Endothelial cell of umbilical vein (primary cell): ENCODE results near the gene THSD7A. TPM values are rescaled to one million over a fixed set of nuclear protein-coding genes. Genes with fewer than 3 reads are reported as not detected.

Source experiments
- BruUV-seq: library from RNA; stranded (reverse); fragments of 400-500 nt; replicated peaks from 2 replicates; lab custom pipeline; 2021; lab: Mats Ljungman, UMichigan
- CTCF ChIA-PET: fragments of 300-600, 350-600 bp; sonication (Branson Sonifier 250); formaldehyde crosslinking; loops from one replicate; lab custom pipeline; 2021; ENCODE audit warnings: antibody characterized with exemption, inconsistent platforms; lab: Charles Lee
- POLR2A ChIA-PET: fragments of 300-600, 350-600 bp; sonication (Branson Sonifier 250); formaldehyde crosslinking; loops from one replicate; lab custom pipeline; 2021; ENCODE audit warnings: antibody characterized with exemption, inconsistent platforms; lab: Charles Lee
- DNase-seq: peaks from one replicate; pipeline ENCODE4 v3.0.0-alpha.2; 2011; ENCODE audit warnings: low read depth, low spot score
- FAIRE-seq: peaks from 2 replicates; lab custom pipeline; 2011; peaks lifted over from hg19 to GRCh38; lab: Jason Lieb, UNC
- H2AFZ ChIP-seq: 2 replicates; pipeline ENCODE4 v1.6.0; 2012; ENCODE audit warnings: low read depth, low read length, control low read depth, inconsistent platforms
- H3K27ac ChIP-seq: 2 replicates; pipeline ENCODE4 v1.5.1; 2011; ENCODE audit warnings: low read depth, mild to moderate bottlenecking, control low read depth, low read length, moderate library complexity; ENCODE audit not compliant: insufficient read depth
- H3K27me3 ChIP-seq, 2 experiments: 2 replicates each; pipeline versions ENCODE4 v1.6.0 to v1.6.1; 2011; ENCODE audit warnings: low read length in 2 of 2, mixed read lengths in 1 of 2; ENCODE audit not compliant: control insufficient read depth in 2 of 2, insufficient read depth in 2 of 2
- H3K36me3 ChIP-seq, 2 experiments: 2 replicates in 1 of 2; 3 replicates in 1 of 2; pipeline ENCODE4 v1.5.1; 2011; ENCODE audit warnings: low read length in 2 of 2, mild to moderate bottlenecking in 1 of 2, moderate library complexity in 1 of 2; ENCODE audit not compliant: control insufficient read depth in 2 of 2, insufficient read depth in 2 of 2; ENCODE audit errors: extremely low read depth in 1 of 2
- H3K4me1 ChIP-seq: 3 replicates; pipeline ENCODE4 v1.5.1; 2011; ENCODE audit warnings: mild to moderate bottlenecking, low read length; ENCODE audit not compliant: control insufficient read depth, insufficient read depth; ENCODE audit errors: extremely low read depth
- H3K4me2 ChIP-seq: 2 replicates; pipeline ENCODE4 v1.6.1; 2011; ENCODE audit warnings: low read length, control low read depth, mixed read lengths; ENCODE audit not compliant: insufficient read depth
- H3K4me3 ChIP-seq, 3 experiments: fragments of 200-600 bp in 1 of 3; sonication (generic), shearing (Covaris generic) in 1 of 3; replicated peaks in 1 of 3; 2 replicates each; pipeline ENCODE4 v1.5.1; 2011 to 2016; ENCODE audit warnings: control low read depth in 3 of 3, low read length in 3 of 3, mild to moderate bottlenecking in 2 of 3, inconsistent platforms in 1 of 3, low read depth in 1 of 3, moderate library complexity in 1 of 3; ENCODE audit not compliant: insufficient read depth in 1 of 3
- H3K79me2 ChIP-seq: 2 replicates; pipeline ENCODE4 v1.6.0; 2012; ENCODE audit warnings: low read length, inconsistent platforms; ENCODE audit not compliant: control insufficient read depth, insufficient read depth
- H3K9ac ChIP-seq: replicated peaks from 2 replicates; pipeline ENCODE3; 2011; ENCODE audit warnings: low read length, control low read depth; ENCODE audit not compliant: insufficient read depth; ENCODE audit errors: extremely low read depth
- H3K9me1 ChIP-seq: replicated peaks from 3 replicates; pipeline ENCODE4 v1.6.0; 2011; ENCODE audit warnings: mild to moderate bottlenecking, low read length; ENCODE audit not compliant: control insufficient read depth, insufficient read depth; ENCODE audit errors: extremely low read depth
- H3K9me3 ChIP-seq: replicated peaks from 2 replicates; pipeline ENCODE4 v1.5.1; 2012; ENCODE audit warnings: low read length, inconsistent platforms; ENCODE audit not compliant: control insufficient read depth, insufficient read depth
- H4K20me1 ChIP-seq: replicated peaks from 2 replicates; pipeline ENCODE3; 2011; ENCODE audit warnings: mild to moderate bottlenecking, low read length; ENCODE audit not compliant: control insufficient read depth, insufficient read depth; ENCODE audit errors: extremely low read depth
- CTCF ChIP-seq, 2 donors: IDR thresholded peaks; 1 replicate in 1 of 2; 2 replicates in 1 of 2; pipeline ENCODE4 v1.5.1; 2011; ENCODE audit warnings: low read length in 2 of 2, mild to moderate bottlenecking in 2 of 2, moderate library complexity in 2 of 2, control low read depth in 1 of 2, inconsistent platforms in 1 of 2, low read depth in 1 of 2; ENCODE audit not compliant: insufficient read depth in 1 of 2; ENCODE audit errors: extremely low read depth in 1 of 2
- EZH2 ChIP-seq: IDR thresholded peaks from 2 replicates; pipeline ENCODE4 v1.6.1; 2012; ENCODE audit warnings: borderline replicate concordance, low read depth, mild to moderate bottlenecking, moderate library complexity, low read length, inconsistent platforms; ENCODE audit not compliant: severe bottlenecking
- FOS ChIP-seq: IDR thresholded peaks from 2 replicates; pipeline ENCODE4 v1.6.1; 2011; ENCODE audit warnings: mild to moderate bottlenecking, low read length, moderate library complexity, borderline replicate concordance; ENCODE audit not compliant: insufficient read depth
- GATA2 ChIP-seq: IDR thresholded peaks from 2 replicates; pipeline ENCODE4 v1.7.0; 2011; ENCODE audit warnings: low read depth, mild to moderate bottlenecking, moderate library complexity, mixed read lengths, low read length; ENCODE audit not compliant: insufficient read length, insufficient read depth
- JUN ChIP-seq: IDR thresholded peaks from 2 replicates; pipeline ENCODE4 v1.6.1; 2011; ENCODE audit warnings: borderline replicate concordance, low read depth; ENCODE audit not compliant: insufficient read length, insufficient read depth
- MAX ChIP-seq: IDR thresholded peaks from 2 replicates; pipeline ENCODE4 v1.6.1; 2011; ENCODE audit not compliant: insufficient read depth, insufficient read length
- MYC ChIP-seq: IDR thresholded peaks from one replicate; pipeline ENCODE4 v1.6.1; 2011; ENCODE audit warnings: mild to moderate bottlenecking, low read depth, low read length
- POLR2A ChIP-seq: IDR thresholded peaks from 2 replicates; pipeline ENCODE4 v1.6.1; 2012; ENCODE audit warnings: low read depth, mild to moderate bottlenecking, control low read depth, low read length
- dilution Hi-C: fragments of 300-500 bp; cut with MboI; formaldehyde crosslinking; loops from one replicate; pipeline ENCODE4 v1.15.0; 2019; ENCODE audit warnings: low sequenced_read_pairs; ENCODE audit not compliant: extremely low pct_ligation_motif_present
- intact Hi-C: fragments of 100-400 bp; cut with micrococcal nuclease; formaldehyde crosslinking; loops from one replicate; pipeline ENCODE4 v1.10.0; 2022
- polyA plus RNA-seq, 4 experiments: library from polyadenylated mRNA; depleted of rRNA in 3 of 4; stranded (reverse) in 3 of 4; unstranded in 1 of 4; fragments of >200 nt; gene quantifications; 2 replicates each; pipeline versions ENCODE4 v1.2.1 to v1.2.3, GENCODE V29; 2011 to 2012; ENCODE audit warnings: missing spikeins in 1 of 4
- total RNA-seq: library from RNA; stranded (reverse); gene quantifications from 2 replicates; pipeline ENCODE4 v1.2.3, GENCODE V29; 2021

The THSD7A gene
- total and polyA plus RNA-seq, 2 donors (not counting 3 experiments of a cell fraction or from before 2014, with no cell fraction given) = 3.3 to 12.7 TPM

GRCh38 chr7:11329626-11330025 is 502.4 kb downstream of the THSD7A start:
- Histone ChIP-seq H3K79me2 (no peaks in the 10 kb centered on the region), H3K4me2 (no peak overlapping the region), H4K20me1 (no peaks in the 10 kb centered on the region), H3K9me3 (no peaks in the 10 kb centered on the region), H3K9ac (no peak overlapping the region), H3K27me3 (no peaks in the 10 kb centered on the region), H3K4me1 (no peaks in the 10 kb centered on the region), H3K9me1 (no peaks in the 10 kb centered on the region), H3K27ac (no peak overlapping the region), H2AFZ (no peak overlapping the region), H3K36me3 (no peaks in the 10 kb centered on the region), H3K4me3 (no peak overlapping the region)
- ChIA-PET POLR2A (no interaction called here), CTCF (interaction anchor here (1.8 kb wide), 1 partner anchor 14 kb away, joined by 9 read pairs; no protein-coding TSS in a partner anchor)
- dilution Hi-C loops (no loop called here), intact Hi-C loops (no loop called here)
- no peak for DNase-seq
- no TSS peak for BruUV-seq
- no peak for TF ChIP-seq GATA2
- FAIRE-seq = no peak

- Histone ChIP-seq H3K9me1 (no peaks in the 10 kb centered on the region), H3K79me2 (no peaks in the 10 kb centered on the region), H3K36me3 (no peaks in the 10 kb centered on the region), H3K27ac (no peak overlapping the region), H2AFZ (no peak overlapping the region), H3K4me3 (no peak overlapping the region), H3K9me3 (no peaks in the 10 kb centered on the region), H3K27me3 (no peaks in the 10 kb centered on the region), H3K4me2 (no peak overlapping the region), H4K20me1 (no peaks in the 10 kb centered on the region), H3K4me1 (no peaks in the 10 kb centered on the region), H3K9ac (no peak overlapping the region)
- DNase-seq = no peak
- no TSS peak for BruUV-seq
- no peak for TF ChIP-seq POLR2A
- TF ChIP-seq EZH2 = no peak
- no peak for TF ChIP-seq CTCF (IDR thresholded peaks at IDR 0.05; ENCODE audit: extremely low read depth in 1 of 2, insufficient read depth in 1 of 2, low read depth in 1 of 2, low read length in 2 of 2)
- TF ChIP-seq FOS = no peak
- TF ChIP-seq MYC = no peak
- TF ChIP-seq JUN = no peak
- TF ChIP-seq MAX = no peak
- TF ChIP-seq GATA2 = no peak
- intact Hi-C loops = no loop called here
- dilution Hi-C loops = no loop called here
- CTCF ChIA-PET = no interaction called here
- no peak for FAIRE-seq
- POLR2A ChIA-PET = no interaction called here
Observed at GRCh38 chr7:11328309-11328708, 503.7 kb downstream of the THSD7A start.
